Measurements from ENCODE around the gene RSU1. TPM values are rescaled to one million over a fixed set of nuclear protein-coding genes. Genes with fewer than 3 reads are reported as not detected.
A peak's percentile ranks its signal among the peaks of the same experiment; 100 is the strongest.
"Not testable (repeated sequence)": the region's sequence is repeated elsewhere in the genome, so short reads cannot be mapped to it uniquely, and the experiment has no call there.

RSU1 gene
- total and polyA plus RNA-seq, 2 of the 13 experiments (the other 11 are each of a cell fraction or from before 2014, with no cell fraction given), result 32.3 to 35.1 TPM

DNA sequence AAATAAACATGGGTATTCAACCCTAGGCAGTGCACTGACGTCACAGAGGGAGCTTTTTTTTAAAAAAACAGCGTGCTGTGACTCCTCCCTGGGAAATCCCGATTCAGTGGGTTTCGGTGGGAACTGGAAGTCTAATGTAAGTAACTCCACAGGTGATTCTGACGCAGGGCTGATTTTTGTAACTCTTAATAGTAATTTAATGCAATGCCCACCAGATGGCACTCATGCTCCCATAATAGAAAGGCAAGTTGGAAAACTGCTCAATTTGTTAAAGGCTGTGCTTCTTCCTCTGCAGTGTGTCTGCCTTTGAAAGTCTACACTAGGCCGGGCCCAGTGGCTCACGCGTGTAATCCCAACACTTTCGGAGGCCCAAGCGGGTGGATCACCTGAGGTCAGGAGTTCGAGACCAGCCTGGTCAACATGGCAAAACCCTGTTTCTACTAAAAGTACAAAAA, 10.9 kb upstream of the RSU1 start (continued):
- peak; percentile 84 for TF ChIP-seq CREB1 (IDR thresholded peaks at IDR 0.05)
- TF ChIP-seq CREB1 (CRISPR knock-in tag; IDR thresholded peaks at IDR 0.05), result no peak
- TF ChIP-seq ZNF235 (CRISPR knock-in tag; IDR thresholded peaks at IDR 0.05; ENCODE audit: borderline replicate concordance), result no peak
- TF ChIP-seq CTCF (CRISPR knock-in tag; IDR thresholded peaks at IDR 0.05), result peak; percentile 68

DNA sequence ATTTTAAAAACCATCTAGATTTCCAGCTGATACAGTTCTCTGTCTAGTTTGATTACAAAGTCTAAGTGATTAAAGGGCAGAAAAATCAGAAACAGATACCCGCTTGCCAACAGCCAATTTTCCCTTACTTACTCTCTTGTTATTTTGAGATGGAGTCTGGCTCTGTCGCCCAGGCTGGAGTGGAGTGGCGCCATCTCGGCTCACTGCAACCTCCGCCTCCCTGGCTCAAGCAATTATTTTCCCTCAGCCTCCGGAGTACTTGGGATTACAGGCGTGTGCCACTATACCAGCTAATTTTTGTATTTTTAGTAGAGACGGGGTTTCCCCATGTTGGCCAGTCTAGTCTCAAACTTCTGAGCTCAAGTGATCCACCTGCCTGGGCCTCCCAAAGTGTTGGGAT, 10.2 kb upstream of the RSU1 start:
- FAIRE-seq; H3K27ac ChIP-seq (ENCODE audit: extremely low read length, insufficient read depth, low read length); H3K79me2 ChIP-seq (ENCODE audit: insufficient read depth, low read length); H4K20me1 ChIP-seq (ENCODE audit: insufficient read depth, low read length); H3K36me3 ChIP-seq (replicated peaks in 1 of 2; ENCODE audit: control insufficient read depth in 1 of 2, insufficient read depth in 2 of 2, low read length in 2 of 2); H2AFZ ChIP-seq (ENCODE audit: low read length); BruUV-seq (replicated peaks); H3K4me1 ChIP-seq (ENCODE audit: insufficient read depth, low read length); H3K27me3 ChIP-seq (ENCODE audit: control insufficient read depth in 1 of 2, insufficient read depth in 2 of 2, low read length in 2 of 2); DNase-seq (ENCODE audit: low spot score); H3K4me3 ChIP-seq (replicated peaks in 1 of 3; ENCODE audit: insufficient read depth in 1 of 3, low read depth in 2 of 3, low read length in 3 of 3); ATAC-seq; intact Hi-C loops (cut with micrococcal nuclease; ENCODE audit: unreplicated experiment); POLR2A ChIA-PET; H3K9me3 ChIP-seq (ENCODE audit: low read length); H3K4me2 ChIP-seq (ENCODE audit: low read depth, low read length); H3K9ac ChIP-seq (ENCODE audit: insufficient read depth, low read depth, low read length): not testable (repeated sequence)
- in situ Hi-C loops (cut with HindIII; ENCODE audit: extremely low pct_ligation_motif_present, low pct_unique_long_range_greater_than_20kb), result loop anchor here (25.0 kb wide), 1 partner anchor 610 kb away; no protein-coding TSS in a partner anchor
- 59% methylated on average over 8 of the region's 8 CpGs for WGBS (ENCODE audit: low lambda C conversion rate)
- CTCF ChIA-PET (ENCODE audit: low intra/inter-chr PET ratio, low total read pairs), result interaction anchor here (1.3 to 1.7 kb wide), 3 partner anchors 403 to 603 kb away, joined by 3 to 9 read pairs (median 6); no protein-coding TSS in a partner anchor

Data from HepG2 (cell line).